Cerebellar nuclear complex (tissue), 1 donor: ENCODE measurements around the gene TSPAN4.

Experiments
- DNase-seq, 2 experiments: peaks; one replicate each; lab custom pipeline; 2025; lab: John Stamatoyannopoulos, UW

TSPAN4 gene

GRCh38 chr11:911031-911889 lies 68.6 kb downstream of the TSPAN4 start:
- no peak for DNase-seq

DNA sequence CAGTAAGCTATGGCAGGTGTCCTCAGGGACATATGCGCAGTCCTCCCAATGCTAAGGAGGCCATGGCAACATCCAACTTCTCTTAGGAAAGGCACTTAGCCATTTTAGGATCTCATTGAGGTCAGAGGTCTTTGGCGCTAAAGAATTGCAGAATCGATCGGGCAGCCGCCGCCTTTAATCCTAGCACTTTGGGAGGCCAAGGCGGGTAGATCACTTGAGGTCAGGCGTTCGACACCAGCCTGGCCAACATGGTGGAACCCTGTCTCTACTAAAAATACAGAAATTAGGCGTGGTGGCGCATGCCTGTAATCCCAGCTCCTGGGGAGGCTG lies 69.2 kb downstream of the TSPAN4 start:
- DNase-seq = no peak

GRCh38 chr11:912266-912665 lies 69.6 kb downstream of the TSPAN4 start:
- DNase-seq = no peak

DNA sequence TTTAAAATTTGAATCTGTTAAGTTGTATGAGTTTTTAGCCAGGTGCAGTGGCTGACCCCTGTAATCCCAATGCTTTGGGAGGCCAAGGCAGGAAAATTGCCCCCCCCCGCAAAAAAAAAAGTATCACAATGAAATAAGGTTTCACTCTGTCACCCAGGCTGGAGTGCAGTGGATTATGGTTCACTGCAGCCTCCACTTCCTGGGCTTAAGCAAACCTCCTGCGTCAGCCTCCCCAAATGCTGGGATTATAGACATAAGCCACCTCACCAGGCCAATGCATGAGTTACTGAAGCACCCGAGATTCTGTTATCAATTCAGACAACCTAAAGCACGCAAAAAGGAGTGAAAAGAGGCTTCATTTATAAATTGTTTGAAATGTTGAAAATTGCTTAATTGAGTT lies 70.4 kb downstream of the TSPAN4 start:
- no peak for DNase-seq

- no peak for DNase-seq
Measured at GRCh38 chr11:914204-914603, 71.6 kb downstream of the TSPAN4 start.

- DNase-seq = no peak
Measured at GRCh38 chr11:914747-915501, 72.3 kb downstream of the TSPAN4 start.
